ENCODE data around the gene C10orf67.

Gene C10orf67

GRCh38 chr10:23338155-23338828 lies 6.3 kb downstream of the C10orf67 start:
- H3K4me3 ChIP-seq (ENCODE audit: low read length): no peak overlapping the region
- peak; percentile 51 for TF ChIP-seq CTCF (IDR thresholded peaks at IDR 0.05; ENCODE audit: insufficient read depth, low read depth, low read length, missing control alignments)
- peak; percentile 74 for DNase-seq (ENCODE audit: low read depth)

- DNase-seq (ENCODE audit: low read depth): no peak
- no peak overlapping the region for H3K4me3 ChIP-seq (ENCODE audit: low read length)
- no peak for TF ChIP-seq CTCF (IDR thresholded peaks at IDR 0.05; ENCODE audit: insufficient read depth, low read depth, low read length, missing control alignments)
Observed at GRCh38 chr10:23337616-23338015, 7.0 kb downstream of the C10orf67 start.

- no peak for TF ChIP-seq CTCF (IDR thresholded peaks at IDR 0.05; ENCODE audit: insufficient read depth, low read depth, low read length, missing control alignments)
- peak; percentile 91 for DNase-seq (ENCODE audit: low read depth)
- H3K4me3 ChIP-seq (ENCODE audit: low read length): no peak overlapping the region
Observed at GRCh38 chr10:23331567-23332301, 12.9 kb downstream of the C10orf67 start.

- H3K4me3 ChIP-seq (ENCODE audit: low read length): no peak overlapping the region
- no peak for TF ChIP-seq CTCF (IDR thresholded peaks at IDR 0.05; ENCODE audit: insufficient read depth, low read depth, low read length, missing control alignments)
- DNase-seq (ENCODE audit: low read depth): no peak
Observed at GRCh38 chr10:23330948-23331347, 13.6 kb downstream of the C10orf67 start.

- DNase-seq (ENCODE audit: low read depth): no peak
- no peak for TF ChIP-seq CTCF (IDR thresholded peaks at IDR 0.05; ENCODE audit: insufficient read depth, low read depth, low read length, missing control alignments)
- no peak overlapping the region for H3K4me3 ChIP-seq (ENCODE audit: low read length)
Observed at GRCh38 chr10:23326544-23327307, 17.9 kb downstream of the C10orf67 start.

- H3K4me3 ChIP-seq (ENCODE audit: low read length): no peak overlapping the region
- peak; percentile 40 for TF ChIP-seq CTCF (IDR thresholded peaks at IDR 0.05; ENCODE audit: insufficient read depth, low read depth, low read length, missing control alignments)
- DNase-seq (ENCODE audit: low read depth): peak; percentile 20
Observed at GRCh38 chr10:23325132-23325531, 19.5 kb downstream of the C10orf67 start.

All from epithelial cell of esophagus (primary cell).